Small intestine (tissue), 7 donors: ENCODE data around the gene PXDN. TPM values are rescaled to one million over a fixed set of nuclear protein-coding genes. Genes with fewer than 3 reads are reported as not detected.

Experiments
- DNase-seq, 2 donors: peaks; one replicate each; pipeline versions ENCODE4 v3.0.0 to v3.0.0-alpha.2; 2013
- FAIRE-seq: peaks from 2 replicates; lab custom pipeline; 2012; peaks lifted over from hg19 to GRCh38; lab: Jason Lieb, UNC
- H3K27ac ChIP-seq, 3 donors: one replicate each; pipeline ENCODE4 v1.5.1; 2013; ENCODE audit warnings: low read length in 2 of 3, mild to moderate bottlenecking in 2 of 3, control low read depth in 1 of 3, inconsistent platforms in 1 of 3, low read depth in 1 of 3, moderate library complexity in 1 of 3
- H3K27me3 ChIP-seq, 3 donors: one replicate each; pipeline ENCODE4 v1.6.1; 2013; ENCODE audit warnings: low read length in 3 of 3, inconsistent platforms in 1 of 3; ENCODE audit not compliant: control insufficient read depth in 3 of 3, insufficient read depth in 3 of 3
- H3K36me3 ChIP-seq, 3 donors: one replicate each; pipeline ENCODE4 v1.6.1; 2013; ENCODE audit warnings: low read length in 3 of 3, inconsistent platforms in 1 of 3, low read depth in 1 of 3, mild to moderate bottlenecking in 1 of 3, moderate library complexity in 1 of 3; ENCODE audit not compliant: control insufficient read depth in 3 of 3, insufficient read depth in 2 of 3
- H3K4me1 ChIP-seq, 3 donors: one replicate each; pipeline ENCODE4 v1.6.1; 2013; ENCODE audit warnings: low read length in 2 of 3, inconsistent platforms in 1 of 3, low read depth in 1 of 3, mild to moderate bottlenecking in 1 of 3, moderate library complexity in 1 of 3; ENCODE audit not compliant: control insufficient read depth in 3 of 3, insufficient read depth in 2 of 3
- H3K4me3 ChIP-seq, 3 donors: one replicate each; pipeline ENCODE4 v1.5.1; 2013; ENCODE audit warnings: low read length in 3 of 3, control low read depth in 1 of 3, inconsistent platforms in 1 of 3, low read depth in 1 of 3, mild to moderate bottlenecking in 1 of 3, moderate library complexity in 1 of 3
- H3K9me3 ChIP-seq, 2 donors: one replicate each; pipeline ENCODE4 v1.6.1; 2013; ENCODE audit warnings: low read depth in 1 of 2, low read length in 1 of 2; ENCODE audit not compliant: control insufficient read depth in 2 of 2, insufficient read depth in 1 of 2
- WGBS, 3 donors: extraction: QIAGEN DNeasy Blood & Tissue Kit; methylation state at CpG; one replicate each; pipeline ENCODE4 v1.1.7; 2013; 5-methylcytosine and 5-hydroxymethylcytosine counted together
- polyA plus RNA-seq, 4 donors: library from polyadenylated mRNA; stranded (reverse) in 3 of 4; unstranded in 1 of 4; fragments of 200-250 nt in 3 of 4; fragments of 120-200 nt in 1 of 4; gene quantifications; one replicate each; pipeline versions ENCODE4 v1.2.1 to v1.2.3, GENCODE V29; 2013
- donor health status: healthy with polysubstance abuse.
- donor health status: control.
- donor health status: control.
- donor health status: Bipolar disorder and iron deficiency.
- donor health status: healthy.

PXDN gene
- polyA plus RNA-seq, 4 donors, result 0.81 to 38.9 (median 6.6) TPM

DNA sequence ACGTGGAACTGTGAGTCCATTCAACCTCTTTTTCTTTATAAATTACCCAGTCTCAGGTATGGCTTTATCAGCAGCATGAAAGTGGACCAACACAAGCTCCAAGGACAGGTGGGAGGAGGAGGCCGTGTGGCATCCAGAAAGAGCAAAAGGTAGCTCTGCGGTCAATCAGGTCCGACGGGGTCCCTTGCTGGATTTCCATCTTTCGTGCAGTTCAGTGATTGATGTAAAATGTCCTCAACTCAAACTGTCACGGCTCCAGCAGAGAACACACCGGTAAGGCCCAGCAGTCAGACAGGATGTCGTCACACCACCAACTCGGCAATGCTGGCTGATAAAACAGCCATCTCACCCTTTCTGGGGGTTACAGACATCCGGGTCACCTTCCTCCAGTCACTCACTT lies 123.3 kb downstream of the PXDN start:
- Histone ChIP-seq H3K27me3 (no peaks in the 10 kb centered on the region), H3K27ac (no peak overlapping the region), H3K36me3 (no peaks in the 10 kb centered on the region), H3K4me3 (no peak overlapping the region), H3K4me1 (peaks cover 0 to 13% (median 0%) of the 10 kb centered on the region in 3 donors), H3K9me3 (no peaks in the 10 kb centered on the region)
- FAIRE-seq (no peak), DNase-seq (no peak)
- 83% methylated on average over 11 of the region's 11 CpGs for WGBS, 3 donors

DNA sequence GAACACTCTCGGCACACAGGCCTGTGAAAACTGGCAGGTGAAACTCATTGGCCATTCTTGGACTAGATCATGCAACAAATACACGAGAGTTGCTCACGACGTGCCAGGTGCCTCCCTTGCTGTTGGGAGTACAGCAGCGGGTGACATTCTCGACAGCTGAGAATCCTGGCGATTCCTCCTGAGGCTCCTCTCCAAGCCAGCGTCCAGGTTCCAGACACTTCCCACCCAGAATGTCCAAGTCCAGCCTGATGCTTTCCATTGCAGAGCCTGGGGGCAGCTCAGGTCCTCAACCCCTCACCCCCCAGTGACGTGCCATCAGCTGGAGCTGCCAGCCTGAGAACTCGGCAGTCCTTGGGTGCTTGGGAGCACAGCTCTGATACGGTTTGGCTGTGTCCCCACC lies 124.2 kb downstream of the PXDN start:
- DNase-seq (no peak), FAIRE-seq (no peak)
- H3K27me3 ChIP-seq, result no peaks in the 10 kb centered on the region
- H3K4me3 ChIP-seq, result no peak overlapping the region
- no peaks in the 10 kb centered on the region for H3K9me3 ChIP-seq
- WGBS, 3 donors, result 89 to 95% (median 91%) methylated on average over 11 of the region's 11 CpGs
- H3K36me3 ChIP-seq, result no peaks in the 10 kb centered on the region
- H3K27ac ChIP-seq, result no peak overlapping the region
- peaks cover 0 to 13% (median 0%) of the 10 kb centered on the region in 3 donors for H3K4me1 ChIP-seq

DNA sequence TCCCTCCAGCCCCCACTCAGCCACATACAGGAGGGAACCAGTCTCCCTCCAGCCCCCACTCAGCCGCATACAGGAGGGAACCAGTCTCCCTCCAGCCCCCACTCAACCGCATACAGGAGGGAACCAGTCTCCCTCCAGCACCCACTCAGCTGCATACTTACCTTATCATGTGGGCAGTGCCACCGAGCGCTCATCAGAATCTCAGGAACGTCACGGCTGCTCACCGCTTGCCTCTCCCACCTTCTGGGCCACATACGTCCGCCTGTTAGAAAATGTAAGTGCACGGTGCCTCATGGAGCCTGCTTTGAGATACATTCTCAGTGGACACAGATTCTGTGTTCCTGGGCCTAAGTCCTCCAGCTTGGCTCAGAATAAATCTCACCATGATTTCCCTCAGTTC lies 124.8 kb downstream of the PXDN start:
- no peak for FAIRE-seq

DNA sequence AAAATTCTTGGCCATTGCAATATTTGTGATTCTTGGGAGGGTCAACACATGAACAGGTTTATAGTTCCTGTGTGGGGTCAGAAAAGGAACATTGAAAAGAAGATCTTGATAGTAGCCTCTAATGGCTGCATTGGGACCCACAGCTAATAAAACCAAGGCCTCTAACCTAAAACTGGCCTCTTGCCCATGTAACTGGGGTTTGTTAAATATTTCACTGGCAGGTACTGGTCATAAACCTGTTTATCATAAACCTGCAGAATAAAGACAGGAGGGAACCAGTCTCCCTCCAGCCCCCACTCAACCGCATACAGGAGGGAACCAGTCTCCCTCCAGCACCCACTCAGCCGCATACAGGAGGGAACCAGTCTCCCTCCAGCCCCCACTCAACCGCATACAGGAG lies 125.3 kb downstream of the PXDN start:
- 0 to 86% (median 82%) methylated on average over 1 to 3 of the region's 3 CpGs for WGBS, 3 donors
- Histone ChIP-seq H3K9me3 (no peaks in the 10 kb centered on the region), H3K27me3 (no peaks in the 10 kb centered on the region), H3K27ac (no peak overlapping the region), H3K4me3 (no peak overlapping the region), H3K4me1 (peaks cover 0 to 13% (median 0%) of the 10 kb centered on the region in 3 donors), H3K36me3 (no peaks in the 10 kb centered on the region)
- DNase-seq (no peak), FAIRE-seq (no peak)

More for the DNA sequence above, 124.8 kb downstream of the PXDN start:
- Histone ChIP-seq H3K27ac (no peak overlapping the region), H3K36me3 (no peaks in the 10 kb centered on the region), H3K9me3 (no peaks in the 10 kb centered on the region), H3K4me3 (no peak overlapping the region), H3K27me3 (no peaks in the 10 kb centered on the region), H3K4me1 (peaks cover 0 to 13% (median 0%) of the 10 kb centered on the region in 3 donors)
- no peak for DNase-seq
- 51 to 89% (median 84%) methylated on average over 9 to 10 of the region's 10 CpGs for WGBS, 3 donors

DNA sequence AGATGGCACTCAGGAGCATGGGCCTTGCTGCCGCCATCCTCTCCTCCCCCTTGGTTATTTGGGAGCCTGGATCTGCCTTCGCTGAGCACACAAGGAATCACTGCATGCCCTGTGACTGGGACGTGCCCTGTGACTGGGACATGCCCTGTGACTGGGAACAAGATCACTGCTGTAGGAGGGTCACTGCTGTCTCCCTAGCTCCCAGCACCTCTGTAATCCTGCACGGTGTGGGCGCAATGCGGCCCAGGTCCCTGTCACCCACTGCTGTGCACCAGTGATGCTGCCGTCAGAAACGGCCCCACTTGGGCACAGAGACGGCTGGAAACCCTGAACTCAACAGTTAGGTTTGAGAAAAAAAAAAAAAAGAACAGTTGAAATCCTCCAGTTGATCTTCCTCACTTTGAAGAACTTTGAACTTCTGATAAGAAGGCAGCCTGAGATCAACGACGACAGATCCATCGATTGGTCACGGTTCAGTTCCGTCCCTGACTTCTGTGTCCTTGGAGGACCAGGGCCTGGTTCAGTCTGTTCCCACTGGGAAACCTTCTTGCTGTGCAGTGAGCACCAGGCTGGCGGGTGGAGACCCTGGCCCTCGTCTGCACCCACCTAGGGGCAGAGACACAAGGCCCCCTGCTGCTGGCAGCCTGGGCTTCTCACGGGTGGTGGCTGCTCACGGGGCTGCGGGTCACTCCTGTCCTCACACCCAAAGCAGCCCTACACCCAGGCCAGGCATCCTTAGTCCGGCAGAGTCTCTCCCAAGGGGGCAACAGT lies 125.9 kb downstream of the PXDN start:
- no peaks in the 10 kb centered on the region for H3K36me3 ChIP-seq
- H3K27ac ChIP-seq, result no peak overlapping the region
- FAIRE-seq (no peak), DNase-seq (peak in 1 of 2 donors; percentile 74)
- WGBS, 3 donors, result 38 to 71% (median 49%) methylated on average over 20 of the region's 20 CpGs
- H3K4me1 ChIP-seq, result peaks cover 0 to 13% (median 0%) of the 10 kb centered on the region in 3 donors
- H3K27me3 ChIP-seq, result no peaks in the 10 kb centered on the region
- no peaks in the 10 kb centered on the region for H3K9me3 ChIP-seq
- H3K4me3 ChIP-seq, result no peak overlapping the region

DNA sequence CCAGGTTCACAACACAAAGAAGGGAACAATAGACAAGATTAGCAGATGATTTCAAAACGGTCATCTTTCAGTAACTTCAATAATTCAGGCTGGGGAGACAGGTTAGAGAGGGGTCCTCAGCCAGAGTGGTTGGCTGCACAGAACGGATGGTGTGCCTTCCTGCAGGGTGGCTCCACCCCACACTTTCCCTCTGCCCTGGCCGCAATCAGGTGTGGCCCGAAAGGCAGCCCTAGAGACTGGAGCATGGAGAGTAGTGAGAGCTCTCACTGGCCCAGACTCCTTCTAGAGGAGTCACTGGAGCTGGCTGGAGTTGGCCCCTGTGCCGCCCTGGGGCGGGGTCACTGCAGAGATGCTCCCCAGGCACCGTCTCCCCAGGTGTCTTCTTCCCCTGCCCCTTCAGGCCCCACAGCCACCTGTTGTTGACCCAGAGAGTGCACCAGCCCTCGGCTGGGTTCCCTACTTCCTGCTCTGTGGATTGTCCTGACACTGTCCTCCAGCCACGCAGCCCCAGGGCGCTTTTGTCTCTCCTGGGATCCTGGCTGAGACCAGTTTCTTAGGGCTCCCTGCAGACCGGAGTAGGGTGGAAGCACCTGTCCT lies 126.8 kb downstream of the PXDN start:
- H3K4me1 ChIP-seq, result peaks cover 0 to 13% (median 0%) of the 10 kb centered on the region in 3 donors
- no peak for DNase-seq
- no peak for FAIRE-seq
- no peaks in the 10 kb centered on the region for H3K36me3 ChIP-seq
- no peaks in the 10 kb centered on the region for H3K9me3 ChIP-seq
- H3K4me3 ChIP-seq, result no peak overlapping the region
- WGBS, 3 donors, result 36 to 62% (median 54%) methylated on average over 11 of the region's 11 CpGs
- H3K27ac ChIP-seq, result no peak overlapping the region
- H3K27me3 ChIP-seq, result no peaks in the 10 kb centered on the region

DNA sequence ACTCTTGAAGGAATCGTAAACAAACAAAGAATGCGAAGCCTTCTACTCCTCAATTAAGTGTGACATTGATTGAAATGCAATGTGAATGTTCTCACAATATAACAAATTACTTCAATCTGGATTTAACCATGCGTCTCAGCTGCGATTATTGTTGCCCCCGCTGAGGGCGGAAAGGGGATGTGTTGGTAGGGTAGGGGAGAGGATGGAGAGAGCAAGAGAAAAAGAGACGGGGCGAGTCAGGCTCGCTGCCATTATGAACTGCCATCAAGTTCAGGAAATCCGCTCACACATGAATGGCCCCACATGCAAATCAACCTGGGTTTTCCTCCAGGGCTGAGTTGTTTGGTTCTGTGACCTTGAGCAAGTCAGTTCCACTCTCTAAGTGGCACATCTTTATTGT lies 129.8 kb downstream of the PXDN start:
- no peak for FAIRE-seq
- peaks cover 0 to 13% (median 0%) of the 10 kb centered on the region in 3 donors for H3K4me1 ChIP-seq
- no peaks in the 10 kb centered on the region for H3K36me3 ChIP-seq
- no peaks in the 10 kb centered on the region for H3K27me3 ChIP-seq
- DNase-seq, result no peak
- H3K9me3 ChIP-seq, result no peaks in the 10 kb centered on the region
- WGBS, 3 donors, result 61 to 70% (median 68%) methylated on average over 10 of the region's 10 CpGs
- no peak overlapping the region for H3K27ac ChIP-seq
- H3K4me3 ChIP-seq, result no peak overlapping the region

DNA sequence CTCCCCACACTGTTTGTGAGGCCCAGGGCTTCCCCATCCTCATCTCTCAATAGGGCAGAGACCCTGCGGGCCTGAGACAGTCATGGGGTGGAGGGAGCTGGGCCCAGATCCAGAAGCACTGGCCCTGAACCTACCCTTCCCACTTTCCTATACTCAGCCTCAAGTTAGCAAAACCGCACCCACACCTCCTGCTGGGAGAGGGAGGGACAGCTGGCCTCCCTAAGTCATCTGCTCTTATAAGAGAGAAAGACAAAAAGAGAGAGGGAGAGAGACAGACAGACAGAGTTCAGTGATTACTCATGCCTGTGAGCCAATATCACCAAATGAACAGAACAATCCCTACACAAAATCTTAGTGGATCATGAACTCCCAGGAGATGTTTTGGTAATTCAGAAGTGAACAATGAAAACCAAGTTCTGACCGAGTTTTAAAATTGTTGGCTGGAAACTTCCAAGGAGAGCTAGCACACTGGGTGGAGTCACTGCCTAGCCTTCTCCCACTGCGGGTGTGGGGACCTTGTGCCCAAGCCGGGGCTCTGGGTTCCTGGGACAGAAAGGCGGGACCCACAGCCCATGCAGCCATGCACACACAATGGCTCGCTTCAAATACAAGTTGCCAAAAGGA lies 130.5 kb downstream of the PXDN start:
- no peak for DNase-seq
- FAIRE-seq, result no peak

More for the DNA sequence above, 130.5 kb downstream of the PXDN start:
- Histone ChIP-seq H3K27me3 (no peaks in the 10 kb centered on the region), H3K27ac (no peak overlapping the region), H3K36me3 (no peaks in the 10 kb centered on the region), H3K9me3 (no peaks in the 10 kb centered on the region), H3K4me1 (peaks cover 0 to 13% (median 0%) of the 10 kb centered on the region in 3 donors), H3K4me3 (no peak overlapping the region)
- 74 to 76% (median 74%) methylated on average over 7 of the region's 7 CpGs for WGBS, 3 donors
